Kidney capillary endothelial cell (primary cell): ENCODE data around the gene VAT1.
A peak's percentile ranks its signal among the peaks of the same experiment; 100 is the strongest.

Source experiments
- DNase-seq: peaks from one replicate; pipeline ENCODE4 v3.0.0-alpha.2; 2018; ENCODE audit warnings: low spot score

Gene VAT1

DNA sequence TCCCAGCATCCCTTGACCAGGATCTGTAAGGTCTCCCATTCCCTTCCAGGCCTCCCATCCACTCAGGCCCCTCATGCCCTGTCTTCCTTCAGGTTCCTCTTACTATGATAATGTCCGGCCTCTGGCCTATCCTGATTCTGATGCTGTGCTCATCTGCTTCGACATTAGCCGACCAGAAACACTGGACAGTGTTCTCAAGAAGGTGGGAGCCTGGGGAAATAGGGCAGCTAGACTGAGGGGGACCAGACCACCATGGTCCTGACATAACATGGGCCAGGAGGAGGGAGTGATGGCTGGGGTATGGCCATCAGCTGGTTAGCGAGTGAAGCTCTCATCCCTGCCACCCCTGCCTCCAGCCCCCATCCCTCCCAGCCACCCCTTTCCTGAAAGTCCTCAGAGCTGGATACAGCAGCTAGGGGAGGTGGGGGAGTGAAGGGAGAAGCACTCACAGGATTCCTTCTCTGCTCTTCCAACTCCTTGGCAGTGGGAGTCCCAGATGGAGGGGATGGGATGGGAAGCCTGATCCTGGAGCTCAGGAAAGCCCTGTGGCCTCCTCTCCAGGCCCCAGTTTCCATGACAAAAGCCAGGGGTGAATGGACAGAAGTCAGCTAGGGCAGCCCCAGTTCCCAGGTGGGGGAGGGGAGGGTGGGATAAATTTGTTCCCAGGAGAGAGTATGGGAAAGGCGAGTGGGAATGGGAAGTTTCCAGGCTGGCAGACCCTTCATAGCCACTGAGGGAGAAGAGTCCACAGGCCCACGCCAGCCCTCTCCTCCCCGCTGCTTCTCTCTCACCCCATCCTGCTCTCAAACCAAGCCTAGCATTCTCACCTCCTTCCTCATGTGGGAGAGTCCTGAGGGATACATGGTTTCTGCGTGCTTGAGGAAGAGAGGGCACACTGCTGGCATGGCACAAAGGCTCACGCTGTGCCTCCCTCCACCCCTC lies 5.2 kb upstream of the VAT1 start:
- DNase-seq = no peak

DNA sequence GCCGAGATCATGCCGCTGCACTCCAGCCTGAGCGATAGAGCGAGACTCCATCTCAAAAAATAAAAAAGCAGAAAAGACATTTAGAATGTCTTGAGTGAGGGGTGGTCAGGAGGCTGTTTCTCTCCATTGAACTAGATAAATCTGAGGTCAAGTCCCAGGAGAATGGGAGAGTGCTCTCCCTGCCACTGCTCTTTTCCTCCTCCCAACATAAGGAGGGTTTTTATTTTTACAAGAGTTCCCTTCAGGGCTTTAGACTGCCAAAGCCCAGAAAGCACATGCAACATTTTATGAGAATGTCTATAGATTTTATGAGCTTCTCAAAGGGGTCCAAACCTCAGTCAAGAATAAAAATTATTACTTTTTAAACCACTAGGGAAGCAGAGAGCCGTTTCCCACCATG lies 4.4 kb upstream of the VAT1 start:
- no peak for DNase-seq

DNA sequence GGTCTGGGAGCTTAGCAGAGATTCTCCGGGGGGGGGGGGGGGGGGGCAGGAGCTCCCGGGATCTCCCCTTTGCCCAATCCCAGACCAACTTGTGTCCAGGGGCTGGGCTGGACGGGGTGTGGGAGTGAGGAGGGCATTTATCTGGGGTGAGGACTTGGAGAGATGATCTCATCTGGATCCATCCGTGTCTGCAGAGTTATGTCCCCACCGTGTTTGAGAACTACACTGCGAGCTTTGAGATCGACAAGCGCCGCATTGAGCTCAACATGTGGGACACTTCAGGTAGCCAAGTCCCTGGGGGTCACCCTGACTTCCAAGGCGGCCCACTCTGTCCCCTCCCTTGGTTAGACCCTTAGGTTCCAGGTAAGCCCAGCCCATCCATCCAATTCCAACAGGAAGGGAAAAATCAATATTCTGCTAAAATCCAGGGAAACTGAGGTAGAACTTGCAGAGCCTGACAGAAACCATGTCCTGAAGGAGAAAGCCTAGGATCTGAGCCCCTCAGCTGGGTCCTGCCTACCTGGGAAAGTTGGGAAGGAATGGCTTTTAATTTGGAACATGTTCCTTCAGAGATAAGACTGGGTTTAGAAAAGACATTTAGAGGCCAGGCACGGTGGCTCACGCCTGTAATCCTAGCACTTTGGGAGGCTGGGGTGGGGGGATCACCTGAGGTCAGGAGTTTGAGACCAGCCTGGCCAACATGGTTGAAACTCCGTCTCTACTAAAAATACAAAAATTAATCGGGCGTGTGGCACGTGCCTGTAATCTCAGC lies 3.8 kb upstream of the VAT1 start:
- no peak for DNase-seq

DNA sequence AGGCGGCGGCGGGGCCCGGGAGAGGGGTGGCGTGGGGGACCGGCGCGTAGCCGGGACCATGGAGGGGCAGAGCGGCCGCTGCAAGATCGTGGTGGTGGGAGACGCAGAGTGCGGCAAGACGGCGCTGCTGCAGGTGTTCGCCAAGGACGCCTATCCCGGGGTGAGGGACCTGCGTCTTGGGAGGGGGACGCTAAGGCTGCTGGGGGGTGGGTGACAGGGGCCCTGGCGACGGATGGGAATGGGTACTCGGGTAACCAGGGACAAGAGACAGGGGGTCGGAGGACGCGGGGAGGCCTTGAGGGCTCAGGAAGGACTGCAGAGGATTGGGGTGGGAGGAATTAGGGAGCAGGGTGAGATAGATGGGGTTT lies 3.1 kb upstream of the VAT1 start:
- DNase-seq = no peak

DNA sequence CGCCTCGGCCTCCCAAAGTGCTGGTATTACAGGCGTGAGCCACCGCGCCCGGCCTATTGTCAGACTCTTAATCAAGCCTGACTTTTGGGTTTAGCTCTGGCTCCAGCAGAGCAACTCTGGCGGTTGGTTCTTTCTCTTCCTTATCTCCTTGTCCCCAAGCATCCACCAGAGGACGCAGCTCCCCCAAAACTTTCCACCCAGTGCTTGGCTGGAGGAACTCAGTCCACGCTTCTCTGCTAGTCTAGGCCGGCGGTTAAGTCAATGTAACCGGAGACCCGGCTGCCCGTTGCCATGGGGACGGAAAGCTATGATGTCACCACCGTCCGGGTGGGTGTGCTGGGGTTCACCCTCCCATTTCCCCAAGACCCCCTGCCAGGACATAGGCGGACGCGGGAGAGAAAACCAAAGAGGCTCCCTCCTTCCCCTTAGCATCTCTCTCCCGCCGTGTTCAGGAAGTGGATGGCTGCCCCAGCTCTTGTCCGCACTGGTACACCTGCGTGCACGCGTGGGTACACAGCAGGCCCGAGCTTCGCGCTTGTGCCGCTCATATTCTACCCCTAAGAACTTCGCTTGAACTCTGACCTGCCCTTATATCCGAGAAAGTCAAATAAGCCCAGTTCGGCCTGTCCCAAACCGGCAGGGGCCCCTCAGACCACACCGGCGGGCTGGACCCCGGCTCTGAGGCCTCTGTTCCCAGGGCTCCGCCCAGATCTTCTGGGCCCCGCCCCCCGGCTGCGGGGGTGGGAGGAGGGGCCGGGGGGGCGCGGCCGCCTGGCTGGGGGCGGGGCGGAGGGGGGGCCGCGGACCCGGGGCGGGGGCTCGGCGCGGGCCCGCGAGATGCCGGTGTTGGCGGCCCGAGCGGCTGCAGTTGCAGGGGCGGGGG lies 2.5 kb upstream of the VAT1 start, which contains the start of gene RND2:
RND2 (plus strand) TSS at position 825 of the 883 bp plus-strand sequence. CDS start 117 bp downstream, outside the sequence.
- peak; percentile 88 for DNase-seq

DNA sequence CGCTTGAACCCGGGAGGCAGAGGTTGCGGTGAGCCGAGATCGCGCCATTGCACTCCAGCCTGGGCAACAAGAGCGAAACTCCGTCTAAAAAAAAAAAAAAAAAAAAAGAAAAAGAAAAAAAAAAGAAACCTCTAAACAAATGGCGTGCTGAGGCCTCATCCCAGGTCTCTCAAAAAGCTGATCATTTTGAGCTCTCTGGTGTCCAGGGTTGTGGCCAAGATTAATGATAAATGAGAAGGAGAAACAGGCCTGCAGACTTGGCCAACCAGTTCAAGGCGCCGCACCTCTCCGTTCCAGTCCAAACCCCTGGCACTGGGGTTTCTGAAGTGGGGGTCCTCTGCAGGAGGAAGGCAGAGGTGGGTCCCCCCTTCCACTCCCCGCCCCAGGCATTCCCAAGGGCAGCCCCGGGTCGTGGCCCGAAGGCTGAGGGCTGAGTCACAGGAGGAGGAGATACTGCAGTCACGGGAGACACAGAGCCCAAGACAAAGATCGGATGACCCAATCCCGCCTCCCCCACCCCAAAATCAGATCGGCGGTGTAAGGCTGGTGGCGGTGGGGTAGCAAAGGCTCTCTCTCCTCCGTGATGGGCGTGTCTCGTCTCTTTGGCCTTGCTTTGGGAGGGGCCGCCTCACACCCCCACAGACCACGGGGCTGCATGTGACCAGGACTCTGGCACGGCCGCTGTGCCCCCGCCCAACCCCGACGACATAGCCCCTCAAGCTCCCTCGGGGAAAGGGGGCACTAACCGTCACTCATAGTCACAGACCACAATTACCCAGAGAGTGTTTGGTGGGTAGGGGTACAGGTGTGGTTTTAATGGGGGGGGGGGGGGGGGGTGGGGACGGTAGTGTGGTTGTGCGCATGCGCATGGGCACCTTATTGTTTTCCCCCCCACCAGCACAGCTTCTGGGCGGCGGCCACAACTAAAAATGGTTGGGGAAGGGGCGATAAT lies 1.1 kb downstream of the VAT1 start:
- DNase-seq = peak; percentile 75

DNA sequence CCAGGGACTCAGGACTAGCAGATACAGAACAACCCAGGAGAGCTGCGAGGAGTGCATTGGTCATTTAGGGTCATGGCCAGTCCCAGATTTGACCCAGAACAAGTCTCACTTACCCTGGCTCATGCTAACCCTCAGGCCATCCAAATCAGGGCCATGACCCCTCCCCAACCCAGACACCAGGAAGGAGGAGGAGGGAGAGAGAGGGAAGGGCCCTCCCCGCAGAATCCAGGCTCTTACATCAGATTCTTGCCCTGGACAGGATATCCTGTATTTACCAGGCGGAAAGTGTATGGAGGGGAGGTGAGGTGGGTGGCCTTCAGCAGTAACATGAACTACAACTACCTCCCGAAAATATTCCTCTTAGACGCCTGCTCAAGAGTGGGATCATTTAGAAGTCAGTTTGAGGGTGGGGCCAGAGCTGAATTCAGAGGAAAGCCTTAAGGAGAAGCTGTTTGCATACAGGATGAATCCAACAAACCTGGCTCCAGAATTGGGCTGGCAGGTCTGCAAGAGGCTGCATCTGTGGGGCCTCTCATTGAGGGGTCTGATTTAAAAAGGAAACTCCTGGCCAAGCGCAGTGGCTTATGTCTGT lies 2.1 kb downstream of the VAT1 start:
- peak; percentile 58 for DNase-seq

DNA sequence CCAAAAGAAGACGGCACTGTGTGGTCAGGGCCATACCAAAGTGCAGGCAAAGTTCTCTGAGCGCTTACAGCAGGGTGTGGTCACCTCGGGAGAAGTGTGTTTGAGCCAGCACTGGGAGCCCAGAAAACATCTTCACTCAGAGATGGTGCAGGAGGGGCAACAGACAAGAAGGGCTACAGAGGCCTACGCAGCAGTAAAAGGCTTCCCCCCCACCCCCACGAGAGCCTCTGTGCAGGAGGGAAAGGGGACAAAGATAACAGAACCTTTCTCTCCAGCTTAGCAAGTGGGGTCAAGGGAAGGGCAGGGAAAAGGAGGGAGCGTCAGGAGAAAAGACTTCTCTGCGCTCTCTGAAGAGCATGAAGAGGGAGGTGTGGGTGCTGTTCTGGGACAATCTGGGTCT lies 2.8 kb downstream of the VAT1 start:
- DNase-seq = no peak

DNA sequence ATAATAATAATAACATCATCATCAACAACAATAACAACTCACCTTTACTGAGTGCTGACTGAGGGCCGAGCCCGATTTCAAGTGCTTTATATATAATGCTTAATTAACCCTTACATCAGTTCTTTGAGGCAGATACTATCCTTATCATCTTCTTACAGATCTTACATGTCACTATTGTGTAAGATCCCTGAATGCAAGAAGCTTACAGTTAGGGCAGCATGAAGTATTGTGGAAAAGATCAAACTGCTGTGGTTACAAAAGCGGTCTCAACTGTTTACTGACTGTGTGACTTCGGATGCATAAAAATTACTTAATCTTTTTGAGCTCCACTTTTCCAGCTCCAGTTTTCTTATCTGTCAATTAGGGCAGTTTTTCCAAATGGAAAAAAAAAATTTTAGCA lies 3.3 kb downstream of the VAT1 start:
- DNase-seq = no peak

DNA sequence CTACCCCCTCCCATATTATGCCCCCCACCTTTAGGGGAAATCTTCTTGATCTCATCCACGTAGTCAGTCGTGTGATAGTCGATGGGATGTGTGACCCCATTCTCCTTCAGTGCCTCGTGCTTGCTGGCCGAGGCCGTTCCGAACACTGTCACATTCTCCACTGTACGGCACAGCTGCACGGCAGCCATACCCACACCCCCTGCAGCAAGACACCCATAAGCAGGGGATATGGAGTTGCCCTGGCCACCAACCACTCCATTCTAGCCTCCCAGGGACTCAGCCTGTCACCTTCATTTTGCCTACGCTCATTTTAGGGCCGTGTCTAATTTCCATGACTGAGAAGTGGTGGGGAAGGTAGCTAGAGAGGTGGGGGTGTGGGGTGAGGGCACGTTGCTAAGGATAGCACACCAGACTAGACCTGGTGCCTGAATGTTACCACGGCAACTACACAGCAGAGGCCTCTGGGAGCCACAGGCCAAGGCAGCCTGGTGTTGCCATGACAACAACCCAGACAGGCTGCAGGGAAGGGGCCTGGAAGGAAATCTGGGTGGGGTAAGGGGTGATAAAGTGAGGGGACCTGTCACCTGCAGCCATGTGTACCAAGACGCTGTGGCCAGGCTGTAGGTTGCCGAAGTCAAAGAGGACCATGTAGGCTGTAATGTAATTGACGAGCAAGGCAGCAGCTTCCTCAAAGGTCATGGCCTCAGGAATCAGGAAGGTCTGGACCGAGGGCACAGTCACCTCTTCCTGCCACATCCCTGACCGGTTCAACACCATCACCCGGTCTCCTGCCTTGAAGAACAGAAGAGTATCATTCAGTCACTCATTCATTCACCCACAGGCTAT lies 4.0 kb downstream of the VAT1 start:
- peak; percentile 72 for DNase-seq

DNA sequence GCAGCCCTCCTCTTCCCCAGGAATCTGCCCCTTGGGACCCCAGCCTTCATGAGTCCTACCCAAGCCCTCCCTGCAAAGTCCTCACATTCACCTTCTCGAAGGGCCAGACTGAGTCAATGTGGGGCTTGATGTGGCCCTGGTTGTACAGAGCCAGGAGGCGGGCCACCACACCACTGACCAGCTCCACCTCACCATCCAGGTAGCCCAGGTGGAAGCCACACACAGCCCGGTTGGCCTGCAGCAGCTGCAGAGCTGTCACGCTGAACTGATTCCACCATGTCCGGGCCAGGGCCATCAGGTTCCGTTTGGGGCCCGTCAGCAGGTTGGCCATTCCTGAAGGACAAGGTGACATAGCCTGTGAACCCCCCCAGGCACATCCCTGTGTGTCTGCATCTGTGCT lies 6.0 kb downstream of the VAT1 start:
- no peak for DNase-seq

DNA sequence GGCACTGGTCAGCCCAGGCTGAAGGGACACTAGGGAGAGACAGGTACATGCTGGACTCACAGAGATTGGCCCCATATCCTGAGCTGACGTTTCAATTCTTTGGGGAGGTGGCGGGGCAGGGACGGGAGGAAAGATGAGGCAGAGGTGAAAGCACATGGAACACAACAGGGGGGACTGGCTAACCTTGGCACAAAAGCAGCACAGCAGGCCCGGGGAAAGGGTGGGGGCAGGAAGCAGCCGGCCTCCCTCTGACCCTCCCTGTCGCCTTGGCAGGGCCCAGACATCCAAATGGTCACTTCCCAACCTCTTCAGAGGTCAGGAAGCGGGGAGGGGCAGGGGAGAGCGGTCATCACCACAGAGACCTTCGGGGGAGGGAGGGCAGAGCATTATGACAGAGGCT lies 6.6 kb downstream of the VAT1 start:
- peak; percentile 59 for DNase-seq

DNA sequence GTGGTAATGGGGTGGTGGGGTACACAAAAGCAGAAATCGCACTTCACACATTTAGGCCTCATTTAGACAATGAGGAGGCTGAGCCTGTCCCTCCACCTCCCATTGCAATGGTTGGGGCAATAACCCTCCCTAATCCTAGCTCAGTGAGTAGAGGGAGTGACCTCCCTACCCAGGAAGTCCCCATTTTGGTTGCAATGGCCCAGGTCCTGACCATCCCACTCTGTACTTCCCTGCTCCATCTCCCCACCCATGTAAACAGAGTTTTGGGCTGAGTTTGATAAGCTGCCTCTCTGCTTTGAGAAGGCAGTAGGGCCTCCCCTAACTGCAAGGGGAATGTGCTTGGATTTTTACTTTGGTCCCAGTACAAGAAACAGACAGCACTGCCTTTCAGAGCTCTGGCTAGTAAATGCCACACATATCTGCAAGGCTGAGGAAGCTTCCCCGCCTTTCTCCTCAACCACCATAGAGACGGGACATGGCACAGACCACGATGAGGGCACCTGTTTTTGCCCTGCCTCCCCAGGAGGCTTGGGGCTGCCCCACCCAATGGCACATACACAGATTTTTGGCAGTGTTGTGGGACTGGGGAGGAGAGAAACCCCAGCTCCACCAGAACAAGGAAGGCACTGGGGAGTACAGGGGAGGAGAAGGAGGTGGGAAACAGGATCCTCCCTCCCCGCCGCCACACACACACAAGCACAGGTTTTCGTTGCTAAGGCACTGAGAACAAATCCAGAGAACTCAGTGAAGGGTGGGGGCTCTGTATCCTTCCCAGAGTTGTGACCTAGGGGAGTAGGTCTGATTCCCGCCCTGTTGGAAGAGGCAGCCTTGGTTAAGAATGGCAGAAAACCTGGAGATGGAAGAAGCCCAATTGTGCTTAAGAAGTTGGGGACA lies 7.3 kb downstream of the VAT1 start:
- DNase-seq = no peak

DNA sequence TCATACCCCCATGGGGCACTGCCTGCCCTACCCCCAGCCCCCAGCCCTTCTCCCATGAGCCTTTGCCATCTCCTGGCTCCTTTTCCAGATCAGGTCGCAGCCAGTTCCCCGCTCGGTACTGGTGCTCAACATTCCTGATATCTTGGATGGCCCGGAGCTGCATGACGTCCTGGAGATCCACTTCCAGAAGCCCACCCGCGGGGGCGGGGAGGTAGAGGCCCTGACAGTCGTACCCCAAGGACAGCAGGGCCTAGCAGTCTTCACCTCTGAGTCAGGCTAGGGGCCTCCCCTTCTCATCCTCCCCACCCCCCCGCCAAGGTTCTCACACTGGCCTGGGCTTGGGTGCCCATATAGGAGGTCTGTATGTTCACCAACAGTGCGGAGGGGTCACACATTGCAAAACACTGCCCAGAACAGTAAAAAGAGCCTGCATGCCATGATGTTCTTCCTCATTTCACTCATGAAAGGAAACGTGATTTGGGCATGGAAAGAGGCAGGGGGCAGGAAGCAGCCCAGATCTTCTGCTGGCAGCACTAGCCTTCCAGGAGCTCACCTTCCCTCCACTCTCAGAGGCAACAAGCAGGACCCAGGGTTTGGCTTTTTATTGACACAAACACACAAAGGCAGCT lies 8.1 kb downstream of the VAT1 start:
- DNase-seq = no peak

DNA sequence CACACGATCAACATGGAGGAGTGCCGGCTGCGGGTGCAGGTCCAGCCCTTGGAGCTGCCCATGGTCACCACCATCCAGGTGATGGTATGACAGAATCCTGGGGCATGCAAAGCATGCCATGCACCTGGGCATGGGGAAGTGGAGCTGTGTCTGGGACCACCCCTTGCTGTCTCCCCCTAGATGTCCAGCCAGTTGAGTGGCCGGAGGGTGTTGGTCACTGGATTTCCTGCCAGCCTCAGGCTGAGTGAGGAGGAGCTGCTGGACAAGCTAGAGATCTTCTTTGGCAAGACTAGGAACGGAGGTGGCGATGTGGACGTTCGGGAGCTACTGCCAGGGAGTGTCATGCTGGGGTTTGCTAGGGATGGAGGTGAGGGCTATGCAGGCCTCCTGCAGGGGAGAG lies 8.9 kb downstream of the VAT1 start:
- DNase-seq = no peak

DNA sequence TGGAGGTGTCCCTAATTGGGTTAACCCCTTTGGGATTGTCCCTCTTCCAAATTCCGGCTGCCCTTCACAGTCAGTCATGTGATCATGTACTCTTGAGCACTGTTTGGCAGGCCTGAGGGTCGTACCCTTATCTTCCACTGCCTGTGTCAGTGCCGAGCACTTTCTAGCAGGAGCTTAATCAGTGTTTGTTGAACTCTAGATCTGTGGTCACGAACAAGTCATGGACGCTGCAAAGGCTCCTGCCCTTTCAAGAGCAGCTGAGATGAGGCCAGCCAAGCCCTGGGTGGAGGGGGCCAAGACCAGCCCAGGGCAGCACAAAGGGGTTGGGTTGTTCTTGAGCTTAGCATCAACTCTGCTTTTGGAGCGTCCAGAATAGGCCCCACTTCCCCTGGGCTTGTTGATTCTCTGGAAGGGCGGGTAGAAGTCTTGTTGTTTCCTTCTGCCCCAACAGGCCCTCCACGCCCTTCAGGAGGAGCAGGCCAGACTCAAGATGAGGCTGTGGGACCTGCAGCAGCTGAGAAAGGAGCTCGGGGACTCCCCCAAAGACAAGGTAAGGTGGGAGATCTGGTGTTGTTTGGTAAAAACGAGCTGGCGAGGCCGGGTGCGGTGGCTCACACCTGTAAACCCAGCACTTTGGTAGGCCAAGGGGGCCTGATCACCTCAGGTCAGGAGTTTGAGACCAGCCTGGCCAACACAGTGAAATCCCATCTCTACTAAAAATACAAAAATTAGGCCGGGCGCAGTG lies 10.3 kb downstream of the VAT1 start:
- DNase-seq = no peak

DNA sequence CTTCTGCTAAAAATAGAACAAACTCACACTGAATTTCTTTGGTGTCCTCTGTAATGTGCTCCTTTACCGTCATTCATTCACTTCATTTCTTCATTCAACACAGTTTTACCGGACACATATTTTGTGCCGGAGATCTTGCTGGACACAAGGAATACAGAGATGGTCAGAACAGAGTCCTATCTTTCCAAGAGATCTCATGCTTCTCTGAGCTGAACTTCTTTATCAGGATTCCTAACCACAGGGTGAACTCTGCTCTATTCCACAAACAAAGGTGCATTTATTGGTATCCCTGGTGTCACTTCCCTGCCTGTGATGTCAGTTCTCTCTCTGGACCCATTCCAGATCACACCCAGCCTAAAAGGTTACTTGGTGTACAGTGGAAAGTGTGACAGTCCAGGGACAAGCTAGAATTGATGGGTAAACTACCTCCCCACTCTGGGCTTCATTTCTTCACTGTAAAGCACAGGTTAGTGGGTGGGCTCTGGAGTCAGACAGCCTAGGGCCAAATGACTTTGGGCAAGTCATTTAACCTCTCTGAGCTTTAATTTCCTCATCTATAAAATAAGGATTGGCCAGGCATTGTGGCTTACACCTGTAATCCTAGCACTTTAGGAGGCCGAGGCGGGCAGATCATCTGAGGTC lies 11.4 kb downstream of the VAT1 start:
- no peak for DNase-seq
